Transverse colon (tissue), 3 donors: Measurements from ENCODE around the gene PSMF1.

Source experiments
- CTCF ChIP-seq, 5 experiments: fragments of 200-600 bp in 3 of 5; fragments of 450-650 bp in 2 of 5; sonication (generic) in 3 of 5; IDR thresholded peaks; 1 replicate in 2 of 5; 2 replicates in 3 of 5; pipeline ENCODE4 v1.5.1; 2016 to 2017; ENCODE audit warnings: antibody characterized with exemption in 5 of 5, inconsistent platforms in 3 of 5, mild to moderate bottlenecking in 2 of 5, moderate library complexity in 1 of 5
- EP300 ChIP-seq: sonication (generic); formaldehyde crosslinking; IDR thresholded peaks from one replicate; pipeline ENCODE4 v1.6.1; 2017; ENCODE audit warnings: antibody characterized with exemption, low read depth
- POLR2A ChIP-seq: fragments of 450-650 bp; IDR thresholded peaks from one replicate; pipeline ENCODE4 v1.6.1; 2016; ENCODE audit warnings: antibody characterized with exemption, mild to moderate bottlenecking, moderate library complexity

- no peak for TF ChIP-seq CTCF (IDR thresholded peaks at IDR 0.05)
- no peak for TF ChIP-seq EP300
- no peak for TF ChIP-seq POLR2A
Observed at GRCh38 chr20:1146957-1147356, 28.6 kb downstream of the PSMF1 start.
